KMS-11 (cell line): Measurements from ENCODE around the gene ZNF385B.

Experiments
- H2AFZ ChIP-seq: fragments of 200-600 bp; sonication (generic); 2 replicates; pipeline ENCODE4 v1.6.1; 2016; ENCODE audit warnings: antibody characterized with exemption, mixed run types, low read depth
- H3K27ac ChIP-seq: fragments of 200-600 bp; sonication (generic); 2 replicates; pipeline ENCODE4 v1.6.1; 2016; ENCODE audit warnings: mild to moderate bottlenecking, mixed run types
- H3K27me3 ChIP-seq: fragments of 200-600 bp; sonication (generic); 2 replicates; pipeline ENCODE4 v1.6.1; 2017; ENCODE audit warnings: mild to moderate bottlenecking, low read depth, mixed run types, moderate library complexity; ENCODE audit not compliant: insufficient read depth
- H3K36me3 ChIP-seq: fragments of 200-600 bp; sonication (generic); 2 replicates; pipeline ENCODE4 v1.6.1; 2017; ENCODE audit warnings: mild to moderate bottlenecking, mixed run types; ENCODE audit not compliant: insufficient read depth
- H3K4me1 ChIP-seq: fragments of 200-600 bp; sonication (generic); 2 replicates; pipeline ENCODE4 v1.6.1; 2016; ENCODE audit warnings: mild to moderate bottlenecking, low read depth, mixed run types; ENCODE audit not compliant: poor library complexity, severe bottlenecking
- H3K4me2 ChIP-seq: fragments of 200-600 bp; sonication (generic); 2 replicates; pipeline ENCODE4 v1.7.0; 2016; ENCODE audit warnings: mild to moderate bottlenecking, mixed run types
- H3K4me3 ChIP-seq: fragments of 200-600 bp; sonication (generic); IDR thresholded peaks from 2 replicates; pipeline ENCODE4 v1.6.1; 2017; ENCODE audit warnings: low read depth, low read length, mixed read lengths; ENCODE audit not compliant: insufficient read depth
- H3K79me2 ChIP-seq: fragments of 200-600 bp; sonication (generic); 2 replicates; pipeline ENCODE4 v1.6.1; 2016; ENCODE audit warnings: low read depth, mixed run types; ENCODE audit not compliant: insufficient read depth
- H3K9ac ChIP-seq: fragments of 200-600 bp; sonication (generic); 2 replicates; pipeline ENCODE4 v1.6.1; 2016; ENCODE audit warnings: mild to moderate bottlenecking, mixed run types
- H4K20me1 ChIP-seq: fragments of 200-600 bp; sonication (generic); 2 replicates; pipeline ENCODE4 v1.6.1; 2016; ENCODE audit warnings: mild to moderate bottlenecking, mixed run types; ENCODE audit not compliant: insufficient read depth
- TF ChIP-seq, protein P1 (sequence below): fragments of 200-600 bp; sonication (generic); conservative IDR thresholded peaks from 2 replicates; pipeline ENCODE4 v1.6.1; 2017; ENCODE audit warnings: low read depth, mild to moderate bottlenecking, antibody characterized with exemption, low read length, moderate library complexity, mixed read lengths

ZNF385B gene

DNA sequence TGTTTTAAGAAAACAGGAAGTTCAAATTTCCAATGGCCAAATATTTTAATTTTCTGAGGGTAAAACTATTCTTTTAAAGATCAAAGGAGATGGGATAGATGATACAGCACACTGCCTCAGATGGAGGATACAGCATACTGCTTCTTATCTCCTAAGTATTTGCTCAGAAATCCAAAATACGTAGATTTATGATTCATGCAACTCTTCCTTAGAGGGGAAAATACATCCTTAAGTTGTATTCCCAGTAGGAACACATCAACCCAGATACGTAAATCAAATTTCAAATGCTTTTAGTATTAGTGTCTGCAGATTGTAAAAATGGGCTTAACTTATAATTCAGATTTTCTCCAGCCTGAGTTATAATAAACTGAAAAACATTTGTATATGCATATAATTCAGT is 235.2 kb downstream of the ZNF385B start:
- H3K4me2 ChIP-seq = no peak overlapping the region
- TF ChIP-seq, protein P1, sequence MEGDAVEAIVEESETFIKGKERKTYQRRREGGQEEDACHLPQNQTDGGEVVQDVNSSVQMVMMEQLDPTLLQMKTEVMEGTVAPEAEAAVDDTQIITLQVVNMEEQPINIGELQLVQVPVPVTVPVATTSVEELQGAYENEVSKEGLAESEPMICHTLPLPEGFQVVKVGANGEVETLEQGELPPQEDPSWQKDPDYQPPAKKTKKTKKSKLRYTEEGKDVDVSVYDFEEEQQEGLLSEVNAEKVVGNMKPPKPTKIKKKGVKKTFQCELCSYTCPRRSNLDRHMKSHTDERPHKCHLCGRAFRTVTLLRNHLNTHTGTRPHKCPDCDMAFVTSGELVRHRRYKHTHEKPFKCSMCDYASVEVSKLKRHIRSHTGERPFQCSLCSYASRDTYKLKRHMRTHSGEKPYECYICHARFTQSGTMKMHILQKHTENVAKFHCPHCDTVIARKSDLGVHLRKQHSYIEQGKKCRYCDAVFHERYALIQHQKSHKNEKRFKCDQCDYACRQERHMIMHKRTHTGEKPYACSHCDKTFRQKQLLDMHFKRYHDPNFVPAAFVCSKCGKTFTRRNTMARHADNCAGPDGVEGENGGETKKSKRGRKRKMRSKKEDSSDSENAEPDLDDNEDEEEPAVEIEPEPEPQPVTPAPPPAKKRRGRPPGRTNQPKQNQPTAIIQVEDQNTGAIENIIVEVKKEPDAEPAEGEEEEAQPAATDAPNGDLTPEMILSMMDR = no peak
- H3K36me3 ChIP-seq = no peaks in the 10 kb centered on the region
- no peaks in the 10 kb centered on the region for H3K79me2 ChIP-seq
- no peak overlapping the region for H3K9ac ChIP-seq
- H2AFZ ChIP-seq = no peak overlapping the region
- no peaks in the 10 kb centered on the region for H4K20me1 ChIP-seq
- H3K27ac ChIP-seq = no peak overlapping the region
- no peaks in the 10 kb centered on the region for H3K27me3 ChIP-seq
- H3K4me3 ChIP-seq = no peak overlapping the region
- H3K4me1 ChIP-seq = no peaks in the 10 kb centered on the region

- no peaks in the 10 kb centered on the region for H3K79me2 ChIP-seq
- no peak overlapping the region for H3K4me3 ChIP-seq
- no peak overlapping the region for H3K9ac ChIP-seq
- peaks cover 17% of the 10 kb centered on the region for H3K4me1 ChIP-seq
- H3K36me3 ChIP-seq = no peaks in the 10 kb centered on the region
- no peak overlapping the region for H3K4me2 ChIP-seq
- no peaks in the 10 kb centered on the region for H3K27me3 ChIP-seq
- H4K20me1 ChIP-seq = no peaks in the 10 kb centered on the region
- TF ChIP-seq, protein P1 = no peak
- no peak overlapping the region for H3K27ac ChIP-seq
- H2AFZ ChIP-seq = no peak overlapping the region
Observed at GRCh38 chr2:179622635-179623300, 238.6 kb downstream of the ZNF385B start.

- TF ChIP-seq, protein P1 = no peak
- no peak overlapping the region for H3K4me2 ChIP-seq
- no peak overlapping the region for H3K9ac ChIP-seq
- H3K4me1 ChIP-seq = peaks cover 17% of the 10 kb centered on the region
- no peak overlapping the region for H3K27ac ChIP-seq
- H3K27me3 ChIP-seq = no peaks in the 10 kb centered on the region
- H3K79me2 ChIP-seq = no peaks in the 10 kb centered on the region
- H3K36me3 ChIP-seq = no peaks in the 10 kb centered on the region
- no peaks in the 10 kb centered on the region for H4K20me1 ChIP-seq
- no peak overlapping the region for H2AFZ ChIP-seq
- no peak overlapping the region for H3K4me3 ChIP-seq
Observed at GRCh38 chr2:179622112-179622511, 239.3 kb downstream of the ZNF385B start.

DNA sequence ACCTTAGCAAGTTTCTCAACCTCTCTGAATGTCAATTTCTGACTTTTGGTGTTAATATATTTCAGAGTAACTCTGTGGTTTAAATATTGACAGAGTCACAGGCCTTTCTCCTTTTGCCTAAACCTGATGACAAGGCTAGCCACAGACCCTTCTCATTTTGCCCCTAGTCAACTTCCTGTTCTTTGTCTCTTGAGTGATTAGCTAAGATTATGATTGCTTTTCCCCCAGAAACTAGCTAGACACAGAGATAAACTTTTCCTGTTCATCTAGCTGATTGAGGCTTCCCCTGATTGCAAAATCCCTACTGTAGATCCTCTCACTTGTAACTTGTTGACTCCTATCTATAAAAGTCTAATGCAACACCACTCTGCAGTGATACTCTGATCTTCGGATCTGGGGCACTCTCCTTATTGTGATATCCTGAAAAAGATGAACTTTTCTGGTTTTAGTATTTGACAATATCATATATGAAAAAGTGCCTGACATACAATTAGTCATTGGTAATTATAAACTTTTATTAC is 241.4 kb downstream of the ZNF385B start:
- Histone ChIP-seq H3K9ac (no peak overlapping the region), H3K4me1 (peaks cover 17% of the 10 kb centered on the region), H3K79me2 (no peaks in the 10 kb centered on the region), H3K4me3 (no peak overlapping the region), H2AFZ (no peak overlapping the region), H3K4me2 (peak overlapping the region; percentile 9; the same call in 1 of the 2 replicates), H3K27me3 (no peaks in the 10 kb centered on the region), H3K27ac (no peak overlapping the region), H3K36me3 (no peaks in the 10 kb centered on the region), H4K20me1 (no peaks in the 10 kb centered on the region)
- TF ChIP-seq, protein P1 = no peak
